BLaER1 (cell line): ENCODE measurements around the gene IDUA.

Experiments
- H3K27ac ChIP-seq: shearing (Covaris generic); formaldehyde crosslinking; 2 replicates; pipeline ENCODE4 v1.8.1; 2022
- H3K27me3 ChIP-seq: shearing (Covaris generic); formaldehyde crosslinking; 2 replicates; pipeline ENCODE4 v1.8.1; 2022
- H3K36me3 ChIP-seq: shearing (Covaris generic); formaldehyde crosslinking; 2 replicates; pipeline ENCODE4 v1.8.1; 2022
- H3K4me1 ChIP-seq: shearing (Covaris generic); formaldehyde crosslinking; 2 replicates; pipeline ENCODE4 v1.8.1; 2022
- H3K4me2 ChIP-seq: shearing (Covaris generic); formaldehyde crosslinking; 2 replicates; pipeline ENCODE4 v1.8.1; 2022
- H3K4me3 ChIP-seq: shearing (Covaris generic); formaldehyde crosslinking; 2 replicates; pipeline ENCODE4 v1.8.1; 2022
- H3K9ac ChIP-seq: shearing (Covaris generic); formaldehyde crosslinking; 2 replicates; pipeline ENCODE4 v1.8.1; 2022
- H3K9me3 ChIP-seq: shearing (Covaris generic); formaldehyde crosslinking; 2 replicates; pipeline ENCODE4 v1.8.1; 2022
- H4K20me1 ChIP-seq: shearing (Covaris generic); formaldehyde crosslinking; 2 replicates; pipeline ENCODE4 v1.8.1; 2022
- Cebpa-rat ChIP-seq: shearing (Covaris generic); IDR thresholded peaks from 2 replicates; pipeline ENCODE4 v1.8.1; 2022

The IDUA gene

DNA sequence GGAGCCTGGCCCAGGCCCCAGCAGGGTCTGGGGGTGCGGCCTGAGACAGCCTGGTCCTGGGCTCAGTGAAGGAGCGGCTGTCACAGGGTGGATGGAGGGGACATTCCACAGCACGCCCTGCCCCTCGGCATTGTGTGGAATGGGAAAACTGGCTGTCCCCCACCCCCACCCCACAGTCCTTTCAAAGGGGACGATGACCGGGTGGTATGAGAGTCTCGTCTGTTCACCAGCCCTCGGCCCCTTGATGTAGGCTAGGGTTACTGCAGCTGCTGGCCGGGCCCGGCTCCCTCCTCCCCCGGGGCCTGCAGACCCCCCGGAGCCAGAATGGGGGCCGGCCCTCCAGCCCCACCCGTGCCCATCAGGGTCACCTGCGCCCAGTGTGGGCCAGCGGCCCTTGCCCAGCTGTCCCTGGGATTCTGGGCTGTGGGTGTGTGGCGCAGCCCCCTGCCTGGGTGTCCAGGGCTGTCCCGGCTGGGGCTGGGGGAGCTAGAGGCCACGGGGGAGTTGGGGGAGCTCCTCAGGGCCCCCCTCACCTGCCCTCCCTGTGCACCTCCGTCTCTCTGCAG, 36.3 kb downstream of the IDUA start:
- Histone ChIP-seq H3K4me1 (peaks cover 67% of the 10 kb centered on the region), H3K4me3 (no peak overlapping the region), H4K20me1 (peaks cover 80% of the 10 kb centered on the region), H3K4me2 (peak overlapping the region; percentile 81; the same call in 1 of the 2 replicates), H3K27ac (peak overlapping the region; percentile 66), H3K9ac (0 out of 2 replicates have a peak overlapping the region, but pooled peaks have one; percentile 19), H3K27me3 (no peaks in the 10 kb centered on the region), H3K36me3 (peaks cover 45% of the 10 kb centered on the region), H3K9me3 (no peaks in the 10 kb centered on the region)
- no peak for TF ChIP-seq Cebpa-rat

GRCh38 chr4:1023895-1024740, 37.3 kb downstream of the IDUA start:
- H3K4me2 ChIP-seq = no peak overlapping the region
- no peaks in the 10 kb centered on the region for H3K27me3 ChIP-seq
- no peak overlapping the region for H3K9ac ChIP-seq
- no peak overlapping the region for H3K27ac ChIP-seq
- H3K4me1 ChIP-seq = peaks cover 61% of the 10 kb centered on the region
- peaks cover 45% of the 10 kb centered on the region for H3K36me3 ChIP-seq
- no peak for TF ChIP-seq Cebpa-rat
- H4K20me1 ChIP-seq = peaks cover 71% of the 10 kb centered on the region
- no peak overlapping the region for H3K4me3 ChIP-seq
- no peaks in the 10 kb centered on the region for H3K9me3 ChIP-seq

- Histone ChIP-seq H3K27me3 (no peaks in the 10 kb centered on the region), H3K4me1 (peaks cover 61% of the 10 kb centered on the region), H3K9me3 (no peaks in the 10 kb centered on the region), H3K27ac (no peak overlapping the region), H3K4me2 (no peak overlapping the region), H3K4me3 (no peak overlapping the region), H3K9ac (no peak overlapping the region), H4K20me1 (peaks cover 68% of the 10 kb centered on the region), H3K36me3 (peaks cover 45% of the 10 kb centered on the region)
- TF ChIP-seq Cebpa-rat = no peak
Measured at GRCh38 chr4:1024882-1025545, 38.2 kb downstream of the IDUA start.

DNA sequence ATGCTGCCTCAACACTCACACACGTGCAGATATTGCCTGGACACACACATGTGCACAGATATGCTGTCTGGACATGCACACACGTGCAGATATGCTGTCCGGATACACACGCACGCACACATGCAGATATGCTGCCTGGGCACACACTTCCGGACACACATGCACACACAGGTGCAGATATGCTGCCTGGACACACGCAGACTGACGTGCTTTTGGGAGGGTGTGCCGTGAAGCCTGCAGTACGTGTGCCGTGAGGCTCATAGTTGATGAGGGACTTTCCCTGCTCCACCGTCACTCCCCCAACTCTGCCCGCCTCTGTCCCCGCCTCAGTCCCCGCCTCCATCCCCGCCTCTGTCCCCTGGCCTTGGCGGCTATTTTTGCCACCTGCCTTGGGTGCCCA, 39.3 kb downstream of the IDUA start:
- H3K27me3 ChIP-seq = peaks cover 4% of the 10 kb centered on the region; the same call in 1 of the 2 replicates
- no peaks in the 10 kb centered on the region for H3K9me3 ChIP-seq
- peaks cover 72% of the 10 kb centered on the region for H4K20me1 ChIP-seq
- no peak overlapping the region for H3K9ac ChIP-seq
- TF ChIP-seq Cebpa-rat = no peak
- H3K4me1 ChIP-seq = peaks cover 67% of the 10 kb centered on the region
- H3K4me2 ChIP-seq = peak overlapping the region; percentile 50
- no peak overlapping the region for H3K27ac ChIP-seq
- no peak overlapping the region for H3K4me3 ChIP-seq
- H3K36me3 ChIP-seq = peaks cover 45% of the 10 kb centered on the region

GRCh38 chr4:1027219-1027914, 40.5 kb downstream of the IDUA start:
- H3K4me3 ChIP-seq = no peak overlapping the region
- H3K27me3 ChIP-seq = peaks cover 17% of the 10 kb centered on the region
- H3K9me3 ChIP-seq = no peaks in the 10 kb centered on the region
- TF ChIP-seq Cebpa-rat = no peak
- peaks cover 42% of the 10 kb centered on the region for H3K36me3 ChIP-seq
- H4K20me1 ChIP-seq = peaks cover 72% of the 10 kb centered on the region
- no peak overlapping the region; the same call in 1 of the 2 replicates for H3K4me2 ChIP-seq
- H3K9ac ChIP-seq = no peak overlapping the region
- H3K4me1 ChIP-seq = peaks cover 67% of the 10 kb centered on the region
- H3K27ac ChIP-seq = no peak overlapping the region

DNA sequence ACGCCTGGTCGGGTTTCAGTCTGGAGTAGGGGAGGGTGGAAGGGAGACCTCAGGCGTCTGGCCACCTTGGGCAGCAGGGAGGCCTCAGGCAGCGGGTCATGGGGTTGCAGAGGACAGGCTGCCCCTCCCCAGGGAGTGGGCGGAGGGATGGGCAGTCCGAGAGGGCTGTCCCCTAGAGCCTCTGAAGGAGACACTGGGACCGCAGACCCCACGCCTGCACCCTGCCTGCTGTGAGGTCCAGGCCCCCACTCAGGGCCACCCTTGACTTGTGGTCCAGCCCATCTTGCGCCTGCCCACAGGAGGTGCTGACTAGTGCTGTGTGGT, 41.0 kb downstream of the IDUA start:
- H3K9ac ChIP-seq = no peak overlapping the region
- peaks cover 67% of the 10 kb centered on the region for H3K4me1 ChIP-seq
- no peaks in the 10 kb centered on the region for H3K9me3 ChIP-seq
- H3K27me3 ChIP-seq = peaks cover 22% of the 10 kb centered on the region
- H3K36me3 ChIP-seq = peaks cover 37% of the 10 kb centered on the region
- H3K4me3 ChIP-seq = no peak overlapping the region
- no peak overlapping the region for H3K4me2 ChIP-seq
- no peak for TF ChIP-seq Cebpa-rat
- no peak overlapping the region for H3K27ac ChIP-seq
- peaks cover 72% of the 10 kb centered on the region for H4K20me1 ChIP-seq

GRCh38 chr4:1028574-1029220, 41.9 kb downstream of the IDUA start:
- Histone ChIP-seq H3K4me2 (peak overlapping the region; percentile 90), H3K9me3 (no peaks in the 10 kb centered on the region), H3K9ac (no peak overlapping the region), H3K4me1 (peaks cover 70% of the 10 kb centered on the region), H3K27ac (no peak overlapping the region), H3K36me3 (peaks cover 30% of the 10 kb centered on the region), H3K4me3 (no peak overlapping the region), H4K20me1 (peaks cover 74% of the 10 kb centered on the region), H3K27me3 (peaks cover 30% of the 10 kb centered on the region)
- TF ChIP-seq Cebpa-rat = no peak

GRCh38 chr4:1029529-1029928, 42.7 kb downstream of the IDUA start:
- Histone ChIP-seq H3K4me1 (peaks cover 70% of the 10 kb centered on the region), H3K27ac (no peak overlapping the region), H3K9me3 (no peaks in the 10 kb centered on the region), H4K20me1 (peaks cover 74% of the 10 kb centered on the region), H3K9ac (no peak overlapping the region), H3K4me3 (no peak overlapping the region; the same call in 1 of the 2 replicates), H3K4me2 (peak overlapping the region; percentile 90), H3K36me3 (peaks cover 24% of the 10 kb centered on the region), H3K27me3 (peaks cover 39% of the 10 kb centered on the region)
- no peak for TF ChIP-seq Cebpa-rat

- H3K4me1 ChIP-seq = peaks cover 70% of the 10 kb centered on the region
- TF ChIP-seq Cebpa-rat = no peak
- peaks cover 19% of the 10 kb centered on the region for H3K36me3 ChIP-seq
- H3K27me3 ChIP-seq = peaks cover 43% of the 10 kb centered on the region
- no peak overlapping the region for H3K9ac ChIP-seq
- peak overlapping the region; percentile 35; the same call in 1 of the 2 replicates for H3K27ac ChIP-seq
- peak overlapping the region; percentile 41; the same call in 1 of the 2 replicates for H3K4me3 ChIP-seq
- H4K20me1 ChIP-seq = peaks cover 69% of the 10 kb centered on the region
- H3K4me2 ChIP-seq = peak overlapping the region; percentile 90
- H3K9me3 ChIP-seq = no peaks in the 10 kb centered on the region
Measured at GRCh38 chr4:1030031-1030430, 43.2 kb downstream of the IDUA start.
